GM12891 (cell line): ENCODE results near the gene MAIP1.

Experiments
- DNase-seq: peaks from one replicate; pipeline ENCODE4 v3.0.0; 2011; ENCODE audit warnings: low spot score; ENCODE audit not compliant: insufficient read length
- FAIRE-seq: peaks from 2 replicates; lab custom pipeline; 2011; peaks lifted over from hg19 to GRCh38; lab: Jason Lieb, UNC
- PAX5 ChIP-seq: IDR thresholded peaks from 2 replicates; pipeline ENCODE4 v1.6.1; 2011; ENCODE audit warnings: low read length, moderate library complexity, mild to moderate bottlenecking; ENCODE audit not compliant: insufficient read depth, severe bottlenecking
- POLR2A ChIP-seq: IDR thresholded peaks from 2 replicates; pipeline ENCODE4 v1.6.1; 2011; ENCODE audit warnings: low read depth, low read length, control low read depth
- POLR2AphosphoS5 ChIP-seq: IDR thresholded peaks from 2 replicates; pipeline ENCODE4 v1.6.1; 2011; ENCODE audit warnings: low read depth, low read length, control low read depth
- POU2F2 ChIP-seq: IDR thresholded peaks from 2 replicates; pipeline ENCODE4 v1.6.1; 2011; ENCODE audit warnings: low read depth, mild to moderate bottlenecking, control low read depth, low read length, moderate library complexity
- SPI1 ChIP-seq: IDR thresholded peaks from 2 replicates; pipeline ENCODE4 v1.6.1; 2011; ENCODE audit warnings: low read depth, low read length, control low read depth
- TAF1 ChIP-seq: IDR thresholded peaks from 2 replicates; pipeline ENCODE4 v1.6.1; 2011; ENCODE audit warnings: low read depth, low read length, control low read depth

The MAIP1 gene

DNA sequence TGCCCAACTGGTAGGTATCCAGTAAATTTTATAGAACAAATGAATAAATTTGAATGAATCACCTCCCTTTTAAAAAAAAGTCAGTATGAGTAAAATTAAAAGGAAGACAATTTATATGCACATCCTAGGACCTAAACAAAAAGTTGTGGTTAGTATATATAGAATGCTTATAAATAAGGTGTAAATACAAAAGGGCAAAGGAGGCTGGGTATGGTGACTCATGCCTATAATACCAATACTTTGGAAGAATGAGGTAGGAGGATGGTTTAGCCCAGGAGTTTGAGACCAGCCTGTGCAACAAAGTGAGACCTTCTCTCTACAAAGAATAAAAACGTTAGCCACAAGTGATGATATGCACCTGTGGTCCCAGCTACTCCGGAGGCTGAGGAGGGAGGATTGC lies 31.5 kb upstream of the MAIP1 start:
- FAIRE-seq (no peak), DNase-seq (no peak)
- TF ChIP-seq SPI1 (no peak), PAX5 (no peak), POU2F2 (no peak), TAF1 (no peak), POLR2A (no peak), POLR2AphosphoS5 (no peak)

DNA sequence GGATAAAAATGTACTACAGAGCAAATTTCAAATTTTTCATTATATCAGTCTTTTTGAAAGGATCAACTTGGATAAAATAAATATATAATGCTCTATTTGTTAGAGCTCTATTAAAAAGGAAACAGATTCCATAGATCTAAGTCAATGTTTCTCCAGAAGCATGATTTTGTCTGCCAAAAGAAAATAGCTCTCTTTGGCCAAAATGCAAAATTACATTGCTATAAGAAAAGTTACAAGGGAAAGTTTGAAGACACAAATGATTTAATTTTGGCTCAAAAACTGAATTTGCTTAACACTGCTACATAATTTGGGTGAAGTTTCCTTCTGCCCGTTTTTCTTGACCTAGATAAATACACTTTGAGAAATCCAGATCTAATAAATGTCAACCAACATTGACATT lies 28.6 kb upstream of the MAIP1 start:
- TF ChIP-seq POLR2A (no peak), POLR2AphosphoS5 (no peak), POU2F2 (no peak), TAF1 (no peak), PAX5 (no peak), SPI1 (no peak)
- no peak for FAIRE-seq
- no peak for DNase-seq

DNA sequence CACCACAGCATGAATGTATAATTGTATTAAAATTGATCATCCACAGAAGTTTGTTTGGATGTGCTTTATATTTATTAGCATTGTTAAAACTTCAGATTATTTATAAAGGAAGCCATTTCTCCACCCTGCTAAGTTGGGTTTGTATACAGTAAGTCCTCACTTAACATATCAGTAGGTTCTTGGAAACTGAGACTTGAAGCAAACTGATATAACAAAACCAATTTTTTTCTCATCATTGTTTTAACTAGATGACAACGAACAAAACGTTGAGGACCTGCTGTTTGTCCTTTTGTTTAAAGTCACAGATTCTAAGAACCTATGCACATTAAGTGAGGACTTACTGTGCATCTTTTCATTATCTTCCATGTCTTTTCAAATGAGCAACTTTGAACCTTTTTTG lies 27.2 kb upstream of the MAIP1 start:
- DNase-seq (no peak), FAIRE-seq (no peak)
- TF ChIP-seq TAF1 (no peak), POU2F2 (no peak), POLR2A (no peak), POLR2AphosphoS5 (no peak), SPI1 (no peak), PAX5 (no peak)

DNA sequence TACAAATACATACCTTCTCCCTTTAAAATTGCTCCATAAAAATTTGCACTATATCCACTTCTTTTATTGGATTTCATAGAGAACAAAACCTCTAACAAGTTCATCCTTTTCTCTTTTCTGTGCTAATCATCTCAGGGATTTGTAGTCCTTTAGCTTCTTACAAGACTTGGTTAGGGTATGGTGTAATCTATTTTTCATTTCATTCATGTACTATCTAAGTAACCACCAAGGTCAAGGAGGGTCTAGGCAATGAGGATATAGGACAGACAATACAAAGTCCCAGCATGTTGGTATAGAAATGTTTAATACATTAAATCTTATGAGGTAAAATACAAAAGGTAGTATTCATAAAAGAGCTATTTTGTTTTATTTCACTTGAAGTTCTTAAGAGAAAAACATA lies 26.8 kb upstream of the MAIP1 start:
- DNase-seq: no peak
- TF ChIP-seq SPI1 (no peak), POLR2AphosphoS5 (no peak), POU2F2 (no peak), POLR2A (no peak), TAF1 (no peak)
- FAIRE-seq: no peak

DNA sequence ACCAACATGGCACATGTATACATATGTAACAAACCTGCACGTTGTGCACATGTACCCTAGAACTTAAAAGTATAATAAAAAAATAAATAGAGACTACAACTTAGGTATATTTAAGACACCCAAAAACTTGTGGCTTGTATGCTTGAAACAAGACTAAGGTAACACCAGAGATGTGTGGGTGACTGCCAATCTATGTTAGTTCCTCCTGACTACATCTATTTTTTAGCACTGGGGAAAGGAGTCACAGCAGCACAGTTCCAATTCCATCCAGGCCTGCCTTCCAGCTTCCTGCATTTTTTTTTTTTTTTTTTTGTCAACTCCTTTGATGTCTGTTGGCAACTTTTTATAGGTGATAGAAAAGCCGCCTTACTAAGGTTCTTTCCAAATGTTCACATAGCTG lies 26.1 kb upstream of the MAIP1 start:
- DNase-seq: no peak
- FAIRE-seq: no peak
- TF ChIP-seq POU2F2 (no peak), TAF1 (no peak), PAX5 (no peak), SPI1 (no peak), POLR2AphosphoS5 (no peak), POLR2A (no peak)

DNA sequence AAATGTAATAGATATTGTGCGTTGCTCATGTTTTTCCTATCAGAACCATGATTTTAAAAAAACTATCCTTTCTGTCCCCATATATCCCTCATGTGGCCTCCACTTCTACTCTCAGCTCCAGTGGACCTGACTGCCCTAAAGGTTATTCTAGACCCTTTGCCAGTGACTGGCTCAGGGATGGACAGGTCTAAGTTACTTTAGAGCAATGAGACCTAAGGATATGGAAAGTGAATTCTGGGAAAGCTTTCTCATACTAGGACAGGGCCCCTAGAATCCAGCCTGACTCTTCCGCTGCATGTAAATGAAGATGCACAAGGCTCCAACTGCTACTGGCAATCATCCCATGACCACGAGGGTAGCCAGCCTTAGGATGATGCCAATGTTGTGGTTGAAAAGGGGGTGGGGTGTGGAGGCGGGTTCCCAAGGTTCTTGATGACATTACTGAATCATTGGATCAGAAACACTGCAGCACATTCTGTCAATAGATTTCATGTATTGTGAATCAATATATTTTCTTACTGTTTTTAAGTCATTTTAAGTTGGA lies 23.0 kb upstream of the MAIP1 start:
- no peak for TF ChIP-seq POLR2A
- DNase-seq: no peak
- no peak for FAIRE-seq

DNA sequence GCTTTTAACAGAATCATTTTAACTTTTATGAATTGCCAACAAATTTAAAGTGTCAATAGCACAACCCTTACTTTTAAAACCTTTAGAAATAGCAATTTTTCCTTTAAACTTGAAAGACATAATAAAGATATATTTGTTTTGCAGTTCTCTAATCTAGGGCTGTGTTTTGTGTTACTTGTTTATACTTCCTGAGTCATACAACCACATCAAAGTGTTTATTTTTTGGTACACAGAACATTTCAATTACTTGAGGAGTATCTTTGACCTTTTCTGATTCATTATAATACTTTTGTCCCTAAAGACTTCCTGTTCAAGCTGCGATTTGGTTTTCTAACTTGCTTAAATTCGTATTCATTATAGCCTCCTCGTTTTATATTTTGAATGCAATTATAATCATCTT lies 21.9 kb upstream of the MAIP1 start:
- FAIRE-seq (no peak), DNase-seq (no peak)
- TF ChIP-seq POLR2AphosphoS5 (no peak), POLR2A (no peak), PAX5 (no peak), TAF1 (no peak), SPI1 (no peak), POU2F2 (no peak)

DNA sequence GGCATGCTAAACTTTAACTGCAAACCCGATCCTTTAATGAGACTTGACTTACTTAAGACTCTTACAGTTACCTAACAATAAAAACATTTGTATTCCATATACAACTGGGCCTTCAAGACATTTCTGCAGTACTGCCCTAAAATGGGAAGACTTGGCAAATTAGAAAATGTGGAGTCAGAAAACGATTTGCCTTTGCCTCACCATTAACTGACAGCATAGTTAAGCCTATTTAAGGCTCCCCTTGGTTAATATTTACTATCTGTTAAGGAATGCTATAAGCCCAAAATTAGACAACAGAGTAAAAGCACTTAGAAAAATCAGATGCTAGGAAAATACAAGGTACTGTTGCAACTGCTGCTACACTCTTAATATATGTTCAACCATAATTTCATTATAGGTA lies 18.8 kb upstream of the MAIP1 start:
- FAIRE-seq (no peak), DNase-seq (no peak)
- TF ChIP-seq POLR2AphosphoS5 (no peak), POU2F2 (no peak), PAX5 (no peak), SPI1 (no peak), POLR2A (no peak), TAF1 (no peak)

DNA sequence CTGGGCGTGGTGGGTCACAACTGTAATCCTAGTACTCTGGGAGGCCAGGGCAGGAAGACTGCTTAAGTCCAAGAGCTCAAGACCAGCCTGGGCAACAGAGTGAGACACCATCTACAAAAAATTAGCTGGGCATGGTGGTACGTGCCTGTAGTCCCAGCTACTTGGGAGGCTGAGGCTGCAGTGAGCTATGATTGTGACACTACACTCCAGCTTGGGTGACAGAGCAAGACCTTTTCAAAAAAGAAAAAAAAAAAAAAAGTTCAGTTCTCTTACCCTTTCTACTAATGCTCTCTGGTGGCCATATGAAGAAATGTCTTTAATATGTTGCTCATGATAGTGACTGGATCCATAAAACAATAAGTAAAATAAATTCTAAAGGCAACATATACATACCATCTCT lies 15.0 kb upstream of the MAIP1 start:
- TF ChIP-seq PAX5: no peak
- TF ChIP-seq SPI1: no peak
- TF ChIP-seq POLR2A: no peak
- TF ChIP-seq TAF1: no peak
- no peak for TF ChIP-seq POU2F2
- TF ChIP-seq POLR2AphosphoS5: no peak
- FAIRE-seq (no peak), DNase-seq (no peak)

DNA sequence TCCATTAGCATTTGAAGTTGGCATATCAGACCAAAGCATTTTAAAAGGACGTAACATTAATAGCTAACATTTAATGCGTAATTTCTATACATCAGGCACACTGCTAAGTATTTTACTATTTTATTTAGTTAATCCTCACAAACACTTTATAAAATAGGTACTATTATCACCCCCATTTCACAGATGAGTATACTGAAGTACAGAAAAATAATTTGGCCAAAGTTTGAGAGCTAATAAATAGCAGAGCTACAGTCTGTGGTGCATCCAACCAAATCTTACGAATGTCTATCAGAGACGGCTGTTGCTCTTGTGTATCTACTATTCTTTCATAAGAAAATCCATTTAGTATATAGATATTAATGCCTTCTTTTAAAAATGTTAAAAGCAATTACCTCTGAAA lies 12.0 kb upstream of the MAIP1 start:
- DNase-seq (no peak), FAIRE-seq (no peak)
- no peak for TF ChIP-seq POLR2AphosphoS5
- TF ChIP-seq PAX5: no peak
- no peak for TF ChIP-seq POLR2A
- no peak for TF ChIP-seq SPI1
- no peak for TF ChIP-seq TAF1
- TF ChIP-seq POU2F2: no peak
